Right kidney (tissue), 9 donors: ENCODE data around the gene EFNB1.
"Not testable (repeated sequence)": the region's sequence is repeated elsewhere in the genome, so short reads cannot be mapped to it uniquely, and the experiment has no call there.

Experiments used
- DNase-seq: peaks from one replicate; pipeline ENCODE4 v3.0.0-alpha.2; 2016
- long read RNA-seq, 8 donors: transcript quantifications; one replicate each; lab custom pipeline, GENCODE V29; 2026

The EFNB1 gene
- long read RNA-seq, donor 1, transcript EFNB1-201 (5 exons, 3,314 nt): major isoform, 42 of 63 reads
- long read RNA-seq, donor 1, partial matches to known transcripts: 21 of 63 reads
- long read RNA-seq, donor 1, other reads (novel, unspliced or antisense): 0 of 63 reads
- long read RNA-seq, donor 2, transcript EFNB1-201 (5 exons, 3,314 nt): major isoform, 24 of 47 reads
- long read RNA-seq, donor 2, partial matches to known transcripts: 23 of 47 reads
- long read RNA-seq, donor 2, other reads (novel, unspliced or antisense): 0 of 47 reads
- long read RNA-seq, donor 3, transcript EFNB1-201 (5 exons, 3,314 nt): major isoform, 15 of 23 reads
- long read RNA-seq, donor 3, partial matches to known transcripts: 8 of 23 reads
- long read RNA-seq, donor 3, other reads (novel, unspliced or antisense): 0 of 23 reads
- long read RNA-seq, donor 4, transcript EFNB1-201 (5 exons, 3,314 nt): major isoform, 25 of 52 reads
- long read RNA-seq, donor 4, partial matches to known transcripts: 27 of 52 reads
- long read RNA-seq, donor 4, other reads (novel, unspliced or antisense): 0 of 52 reads
- long read RNA-seq, donor 5, transcript EFNB1-201 (5 exons, 3,314 nt): major isoform, 36 of 36 reads
- long read RNA-seq, donor 5, partial matches to known transcripts: 0 of 36 reads
- long read RNA-seq, donor 5, other reads (novel, unspliced or antisense): 0 of 36 reads
- long read RNA-seq, donor 6, transcript EFNB1-201 (5 exons, 3,314 nt): major isoform, 32 of 56 reads
- long read RNA-seq, donor 6, partial matches to known transcripts: 24 of 56 reads
- long read RNA-seq, donor 6, other reads (novel, unspliced or antisense): 0 of 56 reads
- long read RNA-seq, donor 7, transcript EFNB1-201 (5 exons, 3,314 nt): major isoform, 51 of 119 reads
- long read RNA-seq, donor 7, partial matches to known transcripts: 68 of 119 reads
- long read RNA-seq, donor 7, other reads (novel, unspliced or antisense): 0 of 119 reads
- long read RNA-seq, donor 8, transcript EFNB1-201 (5 exons, 3,314 nt): major isoform, 30 of 87 reads
- long read RNA-seq, donor 8, partial matches to known transcripts: 57 of 87 reads
- long read RNA-seq, donor 8, other reads (novel, unspliced or antisense): 0 of 87 reads

- DNase-seq: peak; percentile 83
These were observed at the start of gene EFNB1 for GRCh38 chrX:68828740-68829581. Gene EFNB1 (plus strand): TSS chrX:68829021. CDS start chrX:68829777, 756 bp downstream.

- DNase-seq: not testable (repeated sequence)
These were observed 47.5 kb upstream of the EFNB1 start for GRCh38 chrX:68781295-68781694.

DNA sequence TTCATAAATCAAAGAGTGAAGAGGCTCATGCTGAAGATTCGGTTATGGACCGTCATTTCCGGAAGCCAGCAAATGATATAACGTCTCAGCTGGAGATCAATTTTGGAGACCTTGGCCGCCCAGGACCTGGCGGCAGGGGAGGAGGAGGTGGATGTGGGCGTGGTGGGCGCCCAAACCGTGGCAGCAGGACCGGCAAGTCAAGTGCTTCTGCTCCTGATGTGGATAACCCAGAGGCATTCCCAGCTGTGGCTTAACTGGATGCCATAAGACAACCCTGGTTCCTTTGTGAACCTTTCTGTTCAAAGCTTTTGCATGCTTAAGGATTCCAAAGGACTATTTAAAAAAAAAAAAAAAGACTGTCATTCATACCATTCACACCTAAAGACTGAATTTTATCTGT is 44.0 kb upstream of the EFNB1 start:
- no peak for DNase-seq

GRCh38 chrX:68786581-68786980 is 42.2 kb upstream of the EFNB1 start:
- not testable (repeated sequence) for DNase-seq

DNA sequence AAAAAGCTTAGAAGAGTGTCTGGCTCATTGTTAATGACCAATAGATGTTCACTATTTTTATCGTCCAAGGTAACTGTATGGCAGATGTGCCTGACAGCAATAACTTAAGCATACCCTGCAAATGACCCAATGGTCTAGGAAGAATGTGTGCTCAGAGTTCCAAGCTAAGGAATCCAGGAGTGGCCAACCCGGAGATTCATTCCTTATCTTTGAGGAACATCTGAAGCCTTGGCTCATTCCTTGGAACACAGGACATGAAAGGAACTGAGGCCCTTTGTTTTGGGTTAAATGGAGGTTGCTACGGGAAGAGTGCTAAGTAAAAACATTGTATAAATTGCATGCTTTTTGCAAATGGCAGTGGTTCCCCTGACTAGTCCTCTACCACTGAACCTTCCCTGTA is 38.9 kb upstream of the EFNB1 start:
- DNase-seq: no peak

- no peak for DNase-seq
These were observed 36.7 kb upstream of the EFNB1 start for GRCh38 chrX:68792083-68792482.

DNA sequence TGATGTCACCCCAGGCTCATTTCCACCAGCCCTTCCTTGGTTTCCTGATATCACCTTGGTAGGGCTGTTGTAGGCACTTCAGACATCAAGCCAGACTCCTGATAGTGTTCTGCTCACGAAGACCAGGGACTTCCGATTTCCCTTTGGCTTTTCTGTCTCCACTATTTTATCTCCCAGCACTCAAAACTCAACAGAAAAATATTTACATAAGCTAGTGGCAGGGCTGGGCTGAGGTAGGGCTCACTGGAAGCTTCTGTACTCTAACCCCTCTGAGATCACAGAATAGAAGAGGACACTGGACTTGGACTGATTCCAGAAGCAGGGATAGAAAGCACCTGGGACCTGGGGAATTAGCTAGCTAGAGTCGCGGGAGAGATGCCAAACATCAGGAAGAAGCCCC is 34.4 kb upstream of the EFNB1 start:
- DNase-seq: no peak

- DNase-seq: no peak
These were observed 33.1 kb upstream of the EFNB1 start for GRCh38 chrX:68795741-68796140.

- not testable (repeated sequence) for DNase-seq
These were observed 30.4 kb upstream of the EFNB1 start for GRCh38 chrX:68798400-68798799.

- no peak for DNase-seq
These were observed 27.0 kb upstream of the EFNB1 start for GRCh38 chrX:68801737-68802290.

GRCh38 chrX:68807818-68808217 is 21.0 kb upstream of the EFNB1 start:
- DNase-seq: no peak

- DNase-seq: no peak
These were observed 20.0 kb upstream of the EFNB1 start for GRCh38 chrX:68808686-68809357.

DNA sequence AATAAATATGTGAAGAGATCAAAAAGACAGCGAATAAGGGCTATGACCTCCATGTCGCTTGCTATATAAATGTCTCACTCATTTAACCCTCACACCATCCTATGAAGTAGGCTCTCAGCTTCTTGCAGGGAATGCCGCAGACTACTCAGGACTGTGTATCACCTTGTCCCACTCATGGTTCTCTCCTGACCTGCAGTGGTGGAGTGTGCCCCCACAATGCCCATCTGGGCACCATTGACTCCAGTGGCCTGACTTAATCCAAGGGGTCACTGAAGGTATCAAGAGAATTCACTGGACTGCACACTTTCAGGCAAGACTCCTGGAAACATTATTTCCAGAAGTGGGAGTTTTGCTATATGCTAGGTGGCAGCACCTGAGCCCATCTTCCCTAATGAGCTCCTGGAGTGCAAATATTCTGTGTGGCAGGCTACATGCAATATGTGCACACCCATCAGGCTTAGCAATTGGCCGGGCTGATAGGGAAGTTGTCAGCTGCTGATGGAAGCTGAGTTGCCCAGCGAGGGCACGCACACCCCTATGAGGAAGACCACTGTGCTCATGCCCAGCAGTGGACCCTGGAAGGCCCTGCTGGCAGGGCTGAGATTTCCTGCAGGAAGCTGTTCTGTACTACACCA is 8.2 kb upstream of the EFNB1 start:
- no peak for DNase-seq

GRCh38 chrX:68821616-68822015 is 7.2 kb upstream of the EFNB1 start:
- DNase-seq: no peak

GRCh38 chrX:68822641-68823410 is 6.0 kb upstream of the EFNB1 start:
- DNase-seq: no peak

DNA sequence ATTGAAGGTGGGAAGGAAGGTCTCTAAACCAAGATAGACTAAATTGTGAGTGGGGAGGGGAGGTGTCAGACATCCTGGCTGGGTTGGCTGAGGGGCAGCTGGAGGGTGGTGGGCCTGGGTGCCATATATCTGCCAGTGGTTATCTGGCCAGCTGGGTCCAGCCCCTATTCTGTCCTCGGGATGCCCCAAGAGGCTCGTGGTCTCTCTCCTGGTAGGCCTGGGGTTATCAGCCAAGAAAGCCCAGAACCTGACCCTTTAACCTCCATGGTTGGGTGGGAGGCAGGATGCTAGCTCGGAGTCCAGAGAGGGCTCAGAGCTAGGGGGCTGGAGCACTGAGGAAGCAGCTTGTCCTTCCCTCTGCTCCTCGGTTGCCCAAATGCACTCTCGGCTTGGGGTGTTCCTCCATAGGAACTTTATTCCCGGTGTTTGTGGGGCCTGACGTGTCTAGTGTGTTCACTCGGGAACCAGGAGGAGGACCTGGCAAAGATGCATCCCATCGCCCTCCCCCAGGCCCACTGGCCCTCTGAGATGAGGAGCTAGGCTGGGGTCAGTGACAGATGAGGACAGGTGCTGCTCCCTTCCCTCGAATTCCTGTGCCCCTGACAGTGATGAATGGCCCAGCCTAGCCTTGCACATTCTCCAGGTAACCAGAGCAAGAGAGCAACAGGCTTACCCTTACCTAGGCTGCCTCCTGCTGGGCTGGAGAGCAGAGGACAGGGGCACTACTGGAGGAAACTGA is 5.2 kb upstream of the EFNB1 start:
- no peak for DNase-seq

DNA sequence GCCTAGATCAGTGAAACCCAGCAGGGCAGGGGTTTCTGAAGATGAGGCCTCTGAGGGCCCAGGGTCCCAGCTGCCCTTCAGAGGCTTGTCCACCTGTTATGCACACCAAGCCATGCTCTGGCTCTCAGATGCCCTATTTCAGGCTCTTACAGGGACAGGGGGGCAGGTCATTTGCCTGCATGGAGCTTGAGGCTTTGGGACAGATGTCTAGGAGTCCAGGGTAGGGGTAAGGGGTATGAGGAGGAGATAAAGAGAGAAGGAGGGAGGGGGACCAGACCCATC is 4.7 kb upstream of the EFNB1 start:
- no peak for DNase-seq

GRCh38 chrX:68824565-68825125 is 4.2 kb upstream of the EFNB1 start:
- no peak for DNase-seq
